HepG2 (cell line): ENCODE data around the gene AP1M2. TPM values are rescaled to one million over a fixed set of nuclear protein-coding genes. Genes with fewer than 3 reads are reported as not detected.
A peak's percentile ranks its signal among the peaks of the same experiment; 100 is the strongest.

ENCODE experiments used
- ATAC-seq: fragments of 200-7000 bp; cut with Tn5 transposase; 3 replicates; pipeline ENCODE4 v1.9.1; 2020; ENCODE audit warnings: mild to moderate bottlenecking, moderate library complexity
- BruUV-seq: library from RNA; stranded (reverse); fragments of 400-500 nt; replicated peaks from 2 replicates; lab custom pipeline; 2021; lab: Mats Ljungman, UMichigan
- CTCF ChIA-PET: fragments of 300-600 bp; formaldehyde crosslinking; extraction: SDS; loops from one replicate; lab custom pipeline; 2021; ENCODE audit warnings: low total read pairs, inconsistent platforms, low intra/inter-chr PET ratio; lab: Yijun Ruan, JAX
- POLR2A ChIA-PET: fragments of 350-600 bp; sonication (Branson Sonifier 250); formaldehyde crosslinking; loops from one replicate; lab custom pipeline; 2020; ENCODE audit warnings: antibody characterized with exemption, inconsistent platforms; lab: Yijun Ruan, JAX
- DNase-seq: peaks from one replicate; pipeline ENCODE4 v3.0.0-alpha.2; 2015; ENCODE audit warnings: low spot score
- FAIRE-seq: peaks from 3 replicates; lab custom pipeline; 2011; peaks lifted over from hg19 to GRCh38; lab: Jason Lieb, UNC
- H2AFZ ChIP-seq: one replicate; pipeline ENCODE4 v1.6.1; 2011; ENCODE audit warnings: low read length, inconsistent platforms
- H3K27ac ChIP-seq: fragments of 300-600 bp; 3 replicates; pipeline ENCODE4 v1.8.0; 2011; ENCODE audit warnings: mixed run types, mild to moderate bottlenecking, mixed read lengths, low read length, inconsistent platforms; ENCODE audit not compliant: insufficient read depth; ENCODE audit errors: extremely low read length
- H3K27me3 ChIP-seq, 2 experiments: fragments of 200-600 bp in 1 of 2; 2 replicates in 1 of 2; 3 replicates in 1 of 2; pipeline versions ENCODE4 v1.6.0 to v1.8.0; 2011; ENCODE audit warnings: low read length in 2 of 2, mild to moderate bottlenecking in 2 of 2, moderate library complexity in 2 of 2, inconsistent platforms in 1 of 2; ENCODE audit not compliant: insufficient read depth in 2 of 2, control insufficient read depth in 1 of 2
- H3K36me3 ChIP-seq, 2 experiments: fragments of 200-600 bp in 1 of 2; replicated peaks in 1 of 2; 2 replicates in 1 of 2; 3 replicates in 1 of 2; pipeline versions ENCODE4 v1.5.1 to v1.8.0; 2011; ENCODE audit warnings: low read length in 2 of 2, inconsistent platforms in 1 of 2; ENCODE audit not compliant: insufficient read depth in 2 of 2, control insufficient read depth in 1 of 2
- H3K4me1 ChIP-seq: 2 replicates; pipeline ENCODE4 v1.5.1; 2012; ENCODE audit warnings: low read length, inconsistent platforms; ENCODE audit not compliant: insufficient read depth
- H3K4me2 ChIP-seq: 2 replicates; pipeline ENCODE4 v1.6.0; 2011; ENCODE audit warnings: low read depth, low read length, inconsistent platforms
- H3K4me3 ChIP-seq, 3 experiments: fragments of 200-600 bp in 1 of 3; sonication (generic), shearing (Covaris generic) in 1 of 3; replicated peaks in 1 of 3; 2 replicates each; pipeline ENCODE4 v1.5.1; 2011 to 2016; ENCODE audit warnings: low read length in 3 of 3, inconsistent platforms in 2 of 3, low read depth in 2 of 3, mild to moderate bottlenecking in 2 of 3, control low read depth in 1 of 3, mixed read lengths in 1 of 3; ENCODE audit not compliant: insufficient read depth in 1 of 3
- H3K79me2 ChIP-seq: one replicate; pipeline ENCODE4 v1.6.1; 2011; ENCODE audit warnings: low read length, inconsistent platforms; ENCODE audit not compliant: insufficient read depth
- H3K9ac ChIP-seq: 2 replicates; pipeline ENCODE4 v1.6.0; 2011; ENCODE audit warnings: mild to moderate bottlenecking, low read depth, low read length, inconsistent platforms; ENCODE audit not compliant: insufficient read depth
- H3K9me3 ChIP-seq: 2 replicates; pipeline ENCODE4 v1.5.1; 2012; ENCODE audit warnings: mild to moderate bottlenecking, low read length
- H4K20me1 ChIP-seq: 2 replicates; pipeline ENCODE4 v1.6.0; 2011; ENCODE audit warnings: inconsistent platforms, mild to moderate bottlenecking, low read length, moderate library complexity; ENCODE audit not compliant: insufficient read depth
- HOMEZ ChIP-seq: IDR thresholded peaks from 2 replicates; pipeline ENCODE4 v1.6.1; 2016; ENCODE audit warnings: low read depth
- NFYB ChIP-seq: sonication (generic); formaldehyde crosslinking; IDR thresholded peaks from 2 replicates; pipeline ENCODE4 v1.4.0; 2020; ENCODE audit warnings: missing genetic modification reagents
- RBFOX2 ChIP-seq: fragments of 200-400 bp; formaldehyde crosslinking; IDR thresholded peaks from 2 replicates; pipeline ENCODE4 v1.6.1; 2017; ENCODE audit warnings: low read depth, mild to moderate bottlenecking, low read length
- RBM22 ChIP-seq: fragments of 200-400 bp; formaldehyde crosslinking; optimal IDR thresholded peaks from 2 replicates; pipeline ENCODE3; 2017; ENCODE audit warnings: mild to moderate bottlenecking, low read length, moderate library complexity
- TARDBP ChIP-seq: sonication (generic); formaldehyde crosslinking; IDR thresholded peaks from 2 replicates; pipeline ENCODE4 v1.8.0; 2022; ENCODE audit warnings: mild to moderate bottlenecking, missing genetic modification reagents
- USF2 ChIP-seq, 2 experiments: sonication (generic) in 1 of 2; formaldehyde crosslinking in 1 of 2; IDR thresholded peaks; 2 replicates each; pipeline versions ENCODE4 v1.5.1 to v1.6.1; 2011 to 2020; ENCODE audit warnings: borderline replicate concordance in 1 of 2, low read depth in 1 of 2, low read length in 1 of 2, mild to moderate bottlenecking in 1 of 2, missing genetic modification reagents in 1 of 2, moderate library complexity in 1 of 2
- WIZ ChIP-seq: sonication (generic); formaldehyde crosslinking; IDR thresholded peaks from 2 replicates; pipeline ENCODE4 v1.5.1; 2020; ENCODE audit warnings: mild to moderate bottlenecking, missing genetic modification reagents
- ZBTB8A ChIP-seq: sonication (generic); formaldehyde crosslinking; IDR thresholded peaks from 2 replicates; pipeline ENCODE4 v1.4.0; 2020; ENCODE audit warnings: mild to moderate bottlenecking, low read depth, missing genetic modification reagents, borderline replicate concordance
- ZC3H13 ChIP-seq: sonication (generic); formaldehyde crosslinking; IDR thresholded peaks from 2 replicates; pipeline ENCODE4 v1.8.1; 2023; ENCODE audit warnings: mild to moderate bottlenecking, missing genetic modification reagents, moderate library complexity
- ZFP41 ChIP-seq: sonication (generic); formaldehyde crosslinking; IDR thresholded peaks from 2 replicates; pipeline ENCODE4 v1.4.0; 2020; ENCODE audit warnings: mild to moderate bottlenecking, missing genetic modification reagents, borderline replicate concordance
- ZNF142 ChIP-seq: sonication (generic); formaldehyde crosslinking; IDR thresholded peaks from 2 replicates; pipeline ENCODE4 v1.4.0; 2020; ENCODE audit warnings: missing genetic modification reagents
- ZNF703 ChIP-seq: sonication (generic); formaldehyde crosslinking; IDR thresholded peaks from 2 replicates; pipeline ENCODE4 v1.5.1; 2020; ENCODE audit warnings: missing genetic modification reagents, mild to moderate bottlenecking, moderate library complexity, borderline replicate concordance
- ZNF781 ChIP-seq: sonication (generic); formaldehyde crosslinking; IDR thresholded peaks from 2 replicates; pipeline ENCODE4 v1.5.1; 2020; ENCODE audit warnings: borderline replicate concordance, mild to moderate bottlenecking, missing genetic modification reagents; ENCODE audit errors: not compliant biosample characterization
- WGBS: methylation state at CpG from one replicate; pipeline ENCODE4 v1.1.6; 2017; ENCODE audit warnings: low lambda C conversion rate; 5-methylcytosine and 5-hydroxymethylcytosine counted together
- in situ Hi-C: cut with HindIII; loops from 2 replicates; pipeline ENCODE4 v1.10.0; 2017; ENCODE audit warnings: low pct_unique_long_range_greater_than_20kb; ENCODE audit not compliant: extremely low pct_ligation_motif_present
- intact Hi-C: fragments of 100-400 bp; cut with micrococcal nuclease; formaldehyde crosslinking; loops from one replicate; pipeline ENCODE4 v1.10.0; 2022; ENCODE audit not compliant: unreplicated experiment
- polyA plus RNA-seq, 8 experiments: library from polyadenylated mRNA; depleted of rRNA in 3 of 8; stranded (reverse) in 7 of 8; unstranded in 1 of 8; fragments of >200 nt; fragmentation: Illumina TruSeq in 4 of 8; extraction: Trizol in 4 of 8; gene quantifications; 2 replicates each; pipeline versions ENCODE4 v1.2.1 to v1.2.3, GENCODE V29; 2011 to 2016; ENCODE audit warnings: low read depth in 4 of 8, missing spikeins in 1 of 8, mixed read lengths in 1 of 8; ENCODE audit not compliant: insufficient read depth in 1 of 8
- total RNA-seq, 5 experiments: library from RNA; depleted of rRNA; stranded (reverse); fragments of >200 nt; fragmentation: Illumina TruSeq; extraction: Trizol; gene quantifications; 2 replicates each; pipeline ENCODE4 v1.2.3, GENCODE V29; 2016; ENCODE audit warnings: low read depth in 1 of 5

AP1M2 gene
- total and polyA plus RNA-seq, 2 of the 13 experiments (the other 11 are each of a cell fraction or from before 2014, with no cell fraction given), result 6.3 to 76.8 TPM

GRCh38 chr19:10552510-10553053 is 34.5 kb downstream of the AP1M2 start:
- POLR2A ChIA-PET, result interaction anchor here (1.1 to 1.9 kb wide), 4 partner anchors 10 to 48 kb away, joined by 3 to 4 read pairs (median 4); no protein-coding TSS in a partner anchor
- Histone ChIP-seq H3K4me3 (no peak overlapping the region), H3K4me2 (no peak overlapping the region), H2AFZ (no peak overlapping the region), H3K4me1 (no peaks in the 10 kb centered on the region), H4K20me1 (no peaks in the 10 kb centered on the region), H3K9me3 (no peaks in the 10 kb centered on the region), H3K79me2 (no peaks in the 10 kb centered on the region), H3K36me3 (peaks cover 11 to 68% of the 10 kb centered on the region in 2 experiments), H3K27ac (no peak overlapping the region), H3K27me3 (no peaks in the 10 kb centered on the region), H3K9ac (no peak overlapping the region)
- intact Hi-C loops (no loop called here), in situ Hi-C loops (no loop called here)
- BruUV-seq, result no TSS peak
- CTCF ChIA-PET, result no interaction called here
- WGBS, result 86% methylated on average over 6 of the region's 12 CpGs
- DNase-seq (no peak), ATAC-seq (peak; percentile 73), FAIRE-seq (peak; percentile 40)
- TF ChIP-seq NFYB (CRISPR knock-in tag) (peak; percentile 79), WIZ (CRISPR knock-in tag) (no peak), ZBTB8A (CRISPR knock-in tag) (no peak), ZNF703 (CRISPR knock-in tag) (no peak), ZNF142 (CRISPR knock-in tag) (no peak), RBM22 (peak; percentile 46), USF2 (IDR thresholded peaks at IDR 0.05; ENCODE audit: low read depth, low read length) (peak; percentile 68), USF2 (CRISPR knock-in tag; IDR thresholded peaks at IDR 0.05; ENCODE audit: borderline replicate concordance) (peak; percentile 62; the same call in 1 of the 2 replicates), ZC3H13 (CRISPR knock-in tag) (no peak; the same call in 1 of the 2 replicates), ZFP41 (no peak), HOMEZ (CRISPR knock-in tag) (no peak), TARDBP (CRISPR knock-in tag) (0 out of 2 replicates have a peak, but pooled peaks have one; percentile 8), ZNF781 (CRISPR knock-in tag) (no peak), RBFOX2 (peak; percentile 56; the same call in 1 of the 2 replicates)
